GM12878 (cell line): Measurements from ENCODE around the gene KTI12. TPM values are rescaled to one million over a fixed set of nuclear protein-coding genes. Genes with fewer than 3 reads are reported as not detected.

ENCODE experiments used
- HDAC6 ChIP-seq: fragments of 200-600 bp; sonication (generic); IDR thresholded peaks from one replicate; pipeline ENCODE4 v1.8.0; 2017; ENCODE audit warnings: antibody characterized with exemption; ENCODE audit not compliant: unreplicated experiment
- RBBP5 ChIP-seq: fragments of 200-600 bp; sonication (generic); conservative IDR thresholded peaks from 2 replicates; pipeline ENCODE4 v1.6.1; 2016
- RCOR1 ChIP-seq: conservative IDR thresholded peaks from 2 replicates; pipeline ENCODE4 v1.6.1; 2012; ENCODE audit warnings: low read depth, low read length, improper control_type of control experiment
- polyA plus RNA-seq, 11 experiments: library from polyadenylated mRNA; depleted of rRNA in 4 of 11; unstranded in 6 of 11; stranded (reverse) in 5 of 11; fragments of >200 nt; fragmentation: Nextera tagmentation in 4 of 11; fragmentation: Illumina TruSeq in 1 of 11; extraction: Ambion mirVana in 4 of 11; extraction: Trizol in 1 of 11; gene quantifications; 1 replicate in 1 of 11; 2 replicates in 10 of 11; pipeline versions ENCODE4 v1.2.1 to v1.2.3, GENCODE V29; 2011 to 2016; ENCODE audit warnings: inconsistent platforms in 2 of 11, missing spikeins in 2 of 11, low read depth in 1 of 11
- total RNA-seq, 4 experiments: library from RNA; depleted of rRNA in 3 of 4; stranded (reverse); fragments of >200 nt in 3 of 4; fragmentation: Illumina TruSeq in 1 of 4; extraction: Trizol in 1 of 4; gene quantifications; 2 replicates each; pipeline versions ENCODE4 v1.2.1 to v1.2.3, GENCODE V29; 2013 to 2021
- TF ChIP-seq, protein P1 (sequence below): IDR thresholded peaks from 2 replicates; pipeline ENCODE4 v1.6.1; 2011; ENCODE audit warnings: low read depth, low read length, improper control_type of control experiment, borderline replicate concordance
- TF ChIP-seq, protein P2 (sequence below): IDR thresholded peaks from 2 replicates; pipeline ENCODE4 v1.6.1; 2011; ENCODE audit warnings: borderline replicate concordance, low read depth, mild to moderate bottlenecking, moderate library complexity, low read length; ENCODE audit not compliant: insufficient read depth, poor library complexity, severe bottlenecking
- TF ChIP-seq, protein P3 (sequence below): fragments of 150-350 bp; IDR thresholded peaks from 2 replicates; pipeline ENCODE4 v1.6.1; 2016; ENCODE audit warnings: low read depth, low read length
- TF ChIP-seq, protein P4 (sequence below): fragments of 450-650 bp; IDR thresholded peaks from 2 replicates; pipeline ENCODE4 v1.6.1; 2017; ENCODE audit warnings: mild to moderate bottlenecking, moderate library complexity
- TF ChIP-seq, protein P5 (sequence below), 3 experiments: IDR thresholded peaks in 2 of 3; conservative IDR thresholded peaks in 1 of 3; 2 replicates each; pipeline ENCODE4 v1.5.1; 2011; ENCODE audit warnings: low read depth in 3 of 3, low read length in 3 of 3, mild to moderate bottlenecking in 3 of 3, control low read depth in 2 of 3, moderate library complexity in 2 of 3, inconsistent platforms in 1 of 3, mixed read lengths in 1 of 3; ENCODE audit not compliant: control insufficient read depth in 2 of 3, insufficient read depth in 1 of 3; ENCODE audit errors: extremely low read depth in 1 of 3

The KTI12 gene
- total and polyA plus RNA-seq, 10 of the 15 experiments (the other 5 are each of a cell fraction or from before 2014, with no cell fraction given): 2.7 to 32.4 (median 17.6) TPM

DNA sequence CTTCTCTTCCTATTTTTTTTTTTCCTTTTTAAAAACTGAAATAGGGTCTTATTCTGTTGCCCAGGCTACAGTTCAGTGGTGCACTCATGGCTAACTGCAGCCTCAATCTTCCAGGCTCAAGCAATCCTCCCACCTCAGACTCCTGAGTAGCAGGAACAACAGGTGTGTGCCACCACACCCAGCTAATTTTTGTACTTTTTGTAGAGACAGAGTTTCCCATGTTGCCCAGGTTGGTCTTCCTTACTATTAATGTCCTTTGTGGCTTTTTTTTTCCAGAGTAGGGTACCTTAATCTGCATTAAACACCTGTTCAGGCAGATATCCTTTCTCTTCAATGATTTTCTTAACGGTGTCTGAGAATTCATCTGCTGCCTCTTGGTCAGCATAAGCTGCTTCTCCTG is 4.3 kb upstream of the KTI12 start (continued):
- TF ChIP-seq, protein P1, sequence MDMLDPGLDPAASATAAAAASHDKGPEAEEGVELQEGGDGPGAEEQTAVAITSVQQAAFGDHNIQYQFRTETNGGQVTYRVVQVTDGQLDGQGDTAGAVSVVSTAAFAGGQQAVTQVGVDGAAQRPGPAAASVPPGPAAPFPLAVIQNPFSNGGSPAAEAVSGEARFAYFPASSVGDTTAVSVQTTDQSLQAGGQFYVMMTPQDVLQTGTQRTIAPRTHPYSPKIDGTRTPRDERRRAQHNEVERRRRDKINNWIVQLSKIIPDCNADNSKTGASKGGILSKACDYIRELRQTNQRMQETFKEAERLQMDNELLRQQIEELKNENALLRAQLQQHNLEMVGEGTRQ: no peak
- TF ChIP-seq RCOR1: no peak
- TF ChIP-seq HDAC6: no peak
- TF ChIP-seq, protein P2, sequence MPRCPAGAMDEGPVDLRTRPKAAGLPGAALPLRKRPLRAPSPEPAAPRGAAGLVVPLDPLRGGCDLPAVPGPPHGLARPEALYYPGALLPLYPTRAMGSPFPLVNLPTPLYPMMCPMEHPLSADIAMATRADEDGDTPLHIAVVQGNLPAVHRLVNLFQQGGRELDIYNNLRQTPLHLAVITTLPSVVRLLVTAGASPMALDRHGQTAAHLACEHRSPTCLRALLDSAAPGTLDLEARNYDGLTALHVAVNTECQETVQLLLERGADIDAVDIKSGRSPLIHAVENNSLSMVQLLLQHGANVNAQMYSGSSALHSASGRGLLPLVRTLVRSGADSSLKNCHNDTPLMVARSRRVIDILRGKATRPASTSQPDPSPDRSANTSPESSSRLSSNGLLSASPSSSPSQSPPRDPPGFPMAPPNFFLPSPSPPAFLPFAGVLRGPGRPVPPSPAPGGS: no peak
- TF ChIP-seq, protein P3, sequence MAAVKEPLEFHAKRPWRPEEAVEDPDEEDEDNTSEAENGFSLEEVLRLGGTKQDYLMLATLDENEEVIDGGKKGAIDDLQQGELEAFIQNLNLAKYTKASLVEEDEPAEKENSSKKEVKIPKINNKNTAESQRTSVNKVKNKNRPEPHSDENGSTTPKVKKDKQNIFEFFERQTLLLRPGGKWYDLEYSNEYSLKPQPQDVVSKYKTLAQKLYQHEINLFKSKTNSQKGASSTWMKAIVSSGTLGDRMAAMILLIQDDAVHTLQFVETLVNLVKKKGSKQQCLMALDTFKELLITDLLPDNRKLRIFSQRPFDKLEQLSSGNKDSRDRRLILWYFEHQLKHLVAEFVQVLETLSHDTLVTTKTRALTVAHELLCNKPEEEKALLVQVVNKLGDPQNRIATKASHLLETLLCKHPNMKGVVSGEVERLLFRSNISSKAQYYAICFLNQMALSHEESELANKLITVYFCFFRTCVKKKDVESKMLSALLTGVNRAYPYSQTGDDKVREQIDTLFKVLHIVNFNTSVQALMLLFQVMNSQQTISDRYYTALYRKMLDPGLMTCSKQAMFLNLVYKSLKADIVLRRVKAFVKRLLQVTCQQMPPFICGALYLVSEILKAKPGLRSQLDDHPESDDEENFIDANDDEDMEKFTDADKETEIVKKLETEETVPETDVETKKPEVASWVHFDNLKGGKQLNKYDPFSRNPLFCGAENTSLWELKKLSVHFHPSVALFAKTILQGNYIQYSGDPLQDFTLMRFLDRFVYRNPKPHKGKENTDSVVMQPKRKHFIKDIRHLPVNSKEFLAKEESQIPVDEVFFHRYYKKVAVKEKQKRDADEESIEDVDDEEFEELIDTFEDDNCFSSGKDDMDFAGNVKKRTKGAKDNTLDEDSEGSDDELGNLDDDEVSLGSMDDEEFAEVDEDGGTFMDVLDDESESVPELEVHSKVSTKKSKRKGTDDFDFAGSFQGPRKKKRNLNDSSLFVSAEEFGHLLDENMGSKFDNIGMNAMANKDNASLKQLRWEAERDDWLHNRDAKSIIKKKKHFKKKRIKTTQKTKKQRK: no peak
- TF ChIP-seq, protein P4, sequence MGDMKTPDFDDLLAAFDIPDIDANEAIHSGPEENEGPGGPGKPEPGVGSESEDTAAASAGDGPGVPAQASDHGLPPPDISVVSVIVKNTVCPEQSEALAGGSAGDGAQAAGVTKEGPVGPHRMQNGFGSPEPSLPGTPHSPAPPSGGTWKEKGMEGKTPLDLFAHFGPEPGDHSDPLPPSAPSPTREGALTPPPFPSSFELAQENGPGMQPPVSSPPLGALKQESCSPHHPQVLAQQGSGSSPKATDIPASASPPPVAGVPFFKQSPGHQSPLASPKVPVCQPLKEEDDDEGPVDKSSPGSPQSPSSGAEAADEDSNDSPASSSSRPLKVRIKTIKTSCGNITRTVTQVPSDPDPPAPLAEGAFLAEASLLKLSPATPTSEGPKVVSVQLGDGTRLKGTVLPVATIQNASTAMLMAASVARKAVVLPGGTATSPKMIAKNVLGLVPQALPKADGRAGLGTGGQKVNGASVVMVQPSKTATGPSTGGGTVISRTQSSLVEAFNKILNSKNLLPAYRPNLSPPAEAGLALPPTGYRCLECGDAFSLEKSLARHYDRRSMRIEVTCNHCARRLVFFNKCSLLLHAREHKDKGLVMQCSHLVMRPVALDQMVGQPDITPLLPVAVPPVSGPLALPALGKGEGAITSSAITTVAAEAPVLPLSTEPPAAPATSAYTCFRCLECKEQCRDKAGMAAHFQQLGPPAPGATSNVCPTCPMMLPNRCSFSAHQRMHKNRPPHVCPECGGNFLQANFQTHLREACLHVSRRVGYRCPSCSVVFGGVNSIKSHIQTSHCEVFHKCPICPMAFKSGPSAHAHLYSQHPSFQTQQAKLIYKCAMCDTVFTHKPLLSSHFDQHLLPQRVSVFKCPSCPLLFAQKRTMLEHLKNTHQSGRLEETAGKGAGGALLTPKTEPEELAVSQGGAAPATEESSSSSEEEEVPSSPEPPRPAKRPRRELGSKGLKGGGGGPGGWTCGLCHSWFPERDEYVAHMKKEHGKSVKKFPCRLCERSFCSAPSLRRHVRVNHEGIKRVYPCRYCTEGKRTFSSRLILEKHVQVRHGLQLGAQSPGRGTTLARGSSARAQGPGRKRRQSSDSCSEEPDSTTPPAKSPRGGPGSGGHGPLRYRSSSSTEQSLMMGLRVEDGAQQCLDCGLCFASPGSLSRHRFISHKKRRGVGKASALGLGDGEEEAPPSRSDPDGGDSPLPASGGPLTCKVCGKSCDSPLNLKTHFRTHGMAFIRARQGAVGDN: no peak
- TF ChIP-seq, protein P5, sequence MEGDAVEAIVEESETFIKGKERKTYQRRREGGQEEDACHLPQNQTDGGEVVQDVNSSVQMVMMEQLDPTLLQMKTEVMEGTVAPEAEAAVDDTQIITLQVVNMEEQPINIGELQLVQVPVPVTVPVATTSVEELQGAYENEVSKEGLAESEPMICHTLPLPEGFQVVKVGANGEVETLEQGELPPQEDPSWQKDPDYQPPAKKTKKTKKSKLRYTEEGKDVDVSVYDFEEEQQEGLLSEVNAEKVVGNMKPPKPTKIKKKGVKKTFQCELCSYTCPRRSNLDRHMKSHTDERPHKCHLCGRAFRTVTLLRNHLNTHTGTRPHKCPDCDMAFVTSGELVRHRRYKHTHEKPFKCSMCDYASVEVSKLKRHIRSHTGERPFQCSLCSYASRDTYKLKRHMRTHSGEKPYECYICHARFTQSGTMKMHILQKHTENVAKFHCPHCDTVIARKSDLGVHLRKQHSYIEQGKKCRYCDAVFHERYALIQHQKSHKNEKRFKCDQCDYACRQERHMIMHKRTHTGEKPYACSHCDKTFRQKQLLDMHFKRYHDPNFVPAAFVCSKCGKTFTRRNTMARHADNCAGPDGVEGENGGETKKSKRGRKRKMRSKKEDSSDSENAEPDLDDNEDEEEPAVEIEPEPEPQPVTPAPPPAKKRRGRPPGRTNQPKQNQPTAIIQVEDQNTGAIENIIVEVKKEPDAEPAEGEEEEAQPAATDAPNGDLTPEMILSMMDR (IDR thresholded peaks at IDR 0.05 in 2 of 3, conservative IDR thresholded peaks at IDR 0.05 in 1 of 3; ENCODE audit: control insufficient read depth in 2 of 3, extremely low read depth in 1 of 3, insufficient read depth in 1 of 3, low read depth in 3 of 3, low read length in 3 of 3): no peak
- TF ChIP-seq RBBP5: no peak
